Mucosa of stomach (tissue), 1 donor: Measurements from ENCODE around the gene DELE1.

Experiments used
- H3K27me3 ChIP-seq: one replicate; pipeline ENCODE4 v1.7.0; 2013; ENCODE audit warnings: mild to moderate bottlenecking, low read length; ENCODE audit not compliant: control insufficient read depth, insufficient read depth
- H3K36me3 ChIP-seq: one replicate; pipeline ENCODE4 v1.7.0; 2013; ENCODE audit warnings: low read length; ENCODE audit not compliant: control insufficient read depth, insufficient read depth
- H3K4me1 ChIP-seq: one replicate; pipeline ENCODE4 v1.7.0; 2013; ENCODE audit warnings: mild to moderate bottlenecking, low read length; ENCODE audit not compliant: control insufficient read depth, insufficient read depth
- H3K4me3 ChIP-seq: one replicate; pipeline ENCODE4 v1.7.0; 2013; ENCODE audit warnings: low read length
- H3K9ac ChIP-seq: one replicate; pipeline ENCODE4 v1.7.0; 2013; ENCODE audit warnings: mild to moderate bottlenecking, low read length, moderate library complexity
- H3K9me3 ChIP-seq: one replicate; pipeline ENCODE4 v1.7.0; 2013; ENCODE audit warnings: mild to moderate bottlenecking, low read length, moderate library complexity; ENCODE audit not compliant: control insufficient read depth
- donor health status: Pancreatic carcinoma.

The DELE1 gene

DNA sequence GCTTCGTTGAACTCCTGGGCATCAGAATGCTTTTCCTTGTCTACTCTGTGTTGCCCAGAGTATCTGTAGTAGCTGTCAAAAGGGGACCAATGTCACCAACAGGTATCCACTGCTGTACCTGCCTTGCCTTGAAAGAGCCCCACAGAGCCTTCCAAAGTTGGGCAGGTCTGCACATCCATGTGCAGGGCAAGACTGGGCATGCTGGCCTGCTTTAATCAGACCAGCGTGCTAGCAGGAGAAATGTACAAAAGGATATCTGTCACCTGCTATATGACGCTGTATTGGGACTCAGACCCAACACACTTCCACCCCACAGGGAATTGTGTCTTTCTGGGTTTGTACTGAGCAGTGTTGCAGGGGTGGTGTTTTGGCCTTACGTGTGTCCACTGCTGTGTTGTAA, 11.9 kb downstream of the DELE1 start:
- Histone ChIP-seq H3K9me3 (no peaks in the 10 kb centered on the region), H3K4me1 (no peaks in the 10 kb centered on the region), H3K36me3 (peaks cover 46% of the 10 kb centered on the region), H3K27me3 (no peaks in the 10 kb centered on the region), H3K4me3 (no peak overlapping the region), H3K9ac (no peak overlapping the region)

DNA sequence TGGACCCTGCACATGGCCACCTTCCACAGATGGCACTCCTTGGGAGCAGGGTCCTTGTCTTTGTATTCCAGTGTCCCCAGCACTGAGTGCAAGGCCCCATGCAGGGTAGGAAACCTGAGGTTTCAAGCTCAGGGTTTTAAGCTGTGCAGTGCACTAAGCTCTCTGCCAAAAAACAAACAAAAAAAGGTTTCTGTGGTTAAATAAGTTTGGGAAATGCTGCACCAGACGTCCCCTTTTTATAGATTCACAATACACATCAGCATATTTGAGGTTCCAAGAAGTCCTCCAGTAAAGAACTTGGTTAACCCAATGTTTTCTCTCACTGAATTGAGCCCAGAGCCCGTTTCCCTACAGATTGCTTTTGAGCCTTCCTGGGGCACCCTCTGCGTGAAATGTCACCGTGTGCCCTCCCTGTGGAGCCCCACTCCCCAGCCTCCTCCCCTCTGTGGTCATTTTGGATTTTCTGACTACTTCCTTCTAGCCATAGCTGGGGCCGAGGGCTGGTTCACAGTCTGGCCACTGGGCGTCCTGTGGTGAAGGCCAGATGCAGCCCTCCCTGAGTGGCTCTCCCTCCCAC, 17.1 kb downstream of the DELE1 start:
- Histone ChIP-seq H3K9ac (no peak overlapping the region), H3K4me3 (no peak overlapping the region), H3K27me3 (peaks cover 5% of the 10 kb centered on the region), H3K9me3 (no peaks in the 10 kb centered on the region), H3K36me3 (peaks cover 22% of the 10 kb centered on the region), H3K4me1 (no peaks in the 10 kb centered on the region)

DNA sequence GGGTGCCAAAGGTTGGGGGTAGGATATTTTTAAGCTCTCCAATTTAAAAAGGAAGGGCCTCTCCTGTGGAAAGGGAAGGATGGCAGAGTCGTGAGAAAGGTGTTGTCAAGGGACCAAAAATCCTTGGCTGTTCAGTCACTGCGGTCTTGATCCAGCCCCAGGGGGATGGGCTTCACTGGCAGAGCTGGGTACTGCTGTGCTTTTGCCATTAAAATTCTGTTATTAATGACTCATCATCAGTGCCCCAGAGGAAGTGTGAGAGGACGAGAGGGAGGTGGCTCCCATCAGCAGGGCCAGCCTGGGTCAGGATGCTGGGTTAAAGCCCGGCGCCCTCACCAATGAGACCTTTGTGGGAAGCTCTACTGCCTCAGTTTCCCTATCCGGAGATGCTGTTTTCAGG, 17.6 kb downstream of the DELE1 start:
- H3K36me3 ChIP-seq: peaks cover 22% of the 10 kb centered on the region
- no peak overlapping the region for H3K4me3 ChIP-seq
- H3K9ac ChIP-seq: no peak overlapping the region
- peaks cover 2% of the 10 kb centered on the region for H3K4me1 ChIP-seq
- no peaks in the 10 kb centered on the region for H3K9me3 ChIP-seq
- peaks cover 5% of the 10 kb centered on the region for H3K27me3 ChIP-seq

DNA sequence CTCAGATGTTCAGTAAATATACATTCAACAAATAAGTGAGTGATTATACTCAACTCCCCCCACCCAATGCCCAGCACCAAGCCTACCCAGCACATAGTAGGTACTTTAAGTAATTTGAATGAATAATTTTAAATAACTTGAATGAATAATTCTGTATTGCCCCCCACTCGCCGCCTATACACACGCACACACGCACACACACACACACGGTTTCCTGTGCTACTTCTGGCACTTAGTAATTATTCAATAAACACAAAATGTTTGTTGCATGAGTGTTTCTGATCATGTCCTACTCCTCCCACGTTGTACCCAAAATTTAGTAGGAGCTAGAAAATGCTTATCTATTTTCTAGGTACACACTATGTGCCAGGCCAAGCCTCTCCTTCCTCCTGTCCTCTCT, 18.1 kb downstream of the DELE1 start:
- Histone ChIP-seq H3K4me3 (no peak overlapping the region), H3K9me3 (no peaks in the 10 kb centered on the region), H3K27me3 (peaks cover 5% of the 10 kb centered on the region), H3K9ac (no peak overlapping the region), H3K4me1 (peaks cover 6% of the 10 kb centered on the region), H3K36me3 (peaks cover 19% of the 10 kb centered on the region)

DNA sequence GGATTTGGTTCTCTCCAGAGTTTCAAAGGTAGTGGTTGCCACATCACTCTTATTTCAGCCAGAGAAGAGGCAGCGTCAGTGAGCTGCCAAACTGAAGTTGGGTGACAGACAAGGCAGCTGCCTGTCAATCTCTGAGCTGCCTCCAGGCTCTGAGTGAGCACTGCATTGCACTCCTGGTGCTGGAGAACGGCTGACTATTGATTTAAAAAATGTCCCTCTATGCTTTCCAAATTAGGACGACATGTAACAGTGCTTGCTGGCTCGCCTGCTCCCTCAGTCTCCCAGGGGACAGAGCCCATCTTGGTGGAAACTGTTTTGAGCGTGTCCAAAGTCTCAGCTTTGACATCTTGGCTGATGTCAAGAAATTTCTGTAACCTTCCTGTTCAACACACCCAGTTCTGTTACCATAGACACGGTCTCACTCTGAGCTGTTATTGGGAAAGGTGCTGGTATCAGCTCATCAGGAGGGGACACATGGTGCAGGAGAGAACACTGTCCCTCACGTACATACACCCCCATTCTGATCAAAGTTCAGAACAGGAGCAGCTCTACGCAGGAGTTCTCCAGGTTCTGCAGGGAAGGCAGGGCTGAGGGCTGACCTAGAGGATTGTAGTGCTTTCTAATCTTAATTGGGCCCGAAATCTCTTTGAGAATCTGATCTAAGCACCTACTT, 18.6 kb downstream of the DELE1 start:
- Histone ChIP-seq H3K9me3 (no peaks in the 10 kb centered on the region), H3K9ac (no peak overlapping the region), H3K4me3 (no peak overlapping the region), H3K27me3 (peaks cover 5% of the 10 kb centered on the region), H3K36me3 (peaks cover 14% of the 10 kb centered on the region), H3K4me1 (peaks cover 12% of the 10 kb centered on the region)

DNA sequence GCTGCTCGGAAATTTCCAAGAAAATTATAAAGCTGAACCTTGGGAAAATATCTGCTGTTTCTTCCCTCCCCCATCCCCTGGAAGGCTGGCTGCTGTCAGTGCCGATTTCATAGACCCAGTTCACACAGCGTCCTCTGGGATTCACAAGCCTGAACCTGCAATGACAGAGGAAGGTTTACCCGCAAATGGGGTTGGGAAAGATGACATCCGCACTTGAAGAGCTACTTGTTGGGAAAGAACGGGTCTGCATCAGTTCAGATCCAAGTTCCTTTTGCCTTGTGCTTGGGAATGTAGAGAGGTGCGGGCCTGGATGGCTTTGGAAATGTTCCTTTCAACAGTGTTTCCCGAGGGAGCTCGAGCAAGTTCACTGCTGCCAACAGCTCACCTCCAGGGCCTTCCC, 20.4 kb downstream of the DELE1 start:
- Histone ChIP-seq H3K9me3 (no peaks in the 10 kb centered on the region), H3K4me3 (no peak overlapping the region), H3K4me1 (peaks cover 16% of the 10 kb centered on the region), H3K36me3 (peaks cover 4% of the 10 kb centered on the region), H3K9ac (no peak overlapping the region), H3K27me3 (peaks cover 5% of the 10 kb centered on the region)

DNA sequence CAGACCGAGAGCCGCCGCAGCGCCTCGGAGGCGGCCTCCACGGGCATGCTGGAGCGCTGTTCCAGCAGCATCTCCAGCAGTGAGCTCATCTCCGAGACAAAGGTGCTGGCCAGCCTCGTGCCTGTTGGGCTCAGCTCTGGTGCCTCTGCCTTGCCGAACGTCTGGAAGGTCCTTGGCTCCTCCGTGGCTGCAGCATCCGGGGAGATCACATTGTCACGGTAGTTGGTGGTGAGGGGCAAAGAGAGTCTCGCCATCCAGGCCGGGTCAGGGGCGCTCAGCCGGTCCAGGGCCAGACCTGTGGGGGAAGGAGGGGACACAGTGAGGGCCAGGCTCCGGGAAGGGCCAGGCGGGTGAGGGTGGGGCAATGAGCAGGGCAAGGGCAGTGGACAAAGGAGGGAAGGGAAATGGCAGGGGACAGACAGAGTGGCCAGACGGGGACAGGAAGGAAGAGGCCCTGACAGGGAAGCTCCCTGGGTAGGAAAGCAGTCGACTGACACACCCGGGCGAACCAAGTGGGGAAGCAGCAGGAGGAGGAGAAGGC, 21.9 kb downstream of the DELE1 start:
- H3K27me3 ChIP-seq: peaks cover 5% of the 10 kb centered on the region
- no peaks in the 10 kb centered on the region for H3K36me3 ChIP-seq
- no peaks in the 10 kb centered on the region for H3K9me3 ChIP-seq
- H3K9ac ChIP-seq: no peak overlapping the region
- H3K4me3 ChIP-seq: no peak overlapping the region
- peaks cover 16% of the 10 kb centered on the region for H3K4me1 ChIP-seq

DNA sequence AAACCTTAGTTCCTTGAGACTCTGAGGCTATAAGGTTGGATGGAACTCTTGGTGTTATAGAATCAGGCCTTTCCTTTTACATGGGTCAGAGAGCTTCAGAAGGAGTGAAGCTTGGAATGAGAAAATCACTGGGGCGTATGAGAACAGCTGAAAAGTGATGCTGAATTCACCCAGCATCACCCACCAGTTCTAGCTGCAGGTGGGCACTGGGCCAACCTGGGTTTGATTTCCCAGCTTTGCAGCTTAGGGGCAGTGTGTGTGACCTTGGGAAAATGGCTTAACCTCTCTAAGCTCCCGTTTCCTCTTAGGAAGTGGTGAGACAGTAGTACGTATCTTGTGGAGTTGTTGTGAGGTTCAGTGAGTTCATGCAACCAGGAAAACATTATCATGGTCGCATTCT, 23.6 kb downstream of the DELE1 start:
- Histone ChIP-seq H3K9me3 (no peaks in the 10 kb centered on the region), H3K4me3 (no peak overlapping the region), H3K27me3 (peaks cover 5% of the 10 kb centered on the region), H3K9ac (no peak overlapping the region), H3K36me3 (no peaks in the 10 kb centered on the region), H3K4me1 (peaks cover 16% of the 10 kb centered on the region)

DNA sequence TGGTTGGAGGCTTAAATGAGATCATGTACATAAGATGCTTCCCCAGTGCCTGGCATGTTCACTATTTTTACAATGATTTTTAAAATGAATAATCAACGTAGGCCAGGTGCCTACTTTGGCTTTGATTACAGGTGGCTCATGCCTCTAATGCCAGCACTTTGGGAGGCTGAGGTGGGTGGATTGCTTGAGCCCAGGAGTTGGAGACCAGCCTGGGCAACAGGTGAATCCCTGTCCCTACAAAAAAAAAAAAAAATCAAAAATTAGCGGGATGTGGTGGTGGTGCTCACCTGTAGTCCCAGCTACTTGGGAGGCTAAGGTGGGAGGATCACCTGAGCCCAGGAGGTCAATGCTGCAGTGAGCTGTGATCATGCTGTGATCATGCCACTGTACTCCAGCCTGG, 25.1 kb downstream of the DELE1 start:
- Histone ChIP-seq H3K9me3 (no peaks in the 10 kb centered on the region), H3K9ac (no peak overlapping the region), H3K27me3 (peaks cover 5% of the 10 kb centered on the region), H3K4me1 (peaks cover 16% of the 10 kb centered on the region), H3K36me3 (no peaks in the 10 kb centered on the region), H3K4me3 (no peak overlapping the region)

DNA sequence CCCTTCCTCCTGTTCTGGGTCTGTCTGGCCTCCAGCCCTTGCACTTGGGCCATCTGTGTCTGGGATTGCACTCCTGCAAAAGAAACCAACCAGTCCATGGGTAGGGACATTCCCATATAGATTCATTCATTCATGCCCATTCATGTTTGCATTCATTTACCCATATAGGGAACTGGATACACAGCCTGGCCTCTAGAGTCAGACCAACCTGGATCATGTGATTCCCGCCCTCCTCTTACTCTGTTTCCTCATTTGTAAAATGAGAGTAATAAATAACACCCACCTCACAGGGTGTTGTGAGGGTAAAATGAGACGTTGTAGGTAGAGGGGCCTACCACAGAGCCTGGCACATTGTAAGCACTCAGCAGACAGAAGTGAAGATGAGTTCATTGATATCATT, 25.8 kb downstream of the DELE1 start:
- Histone ChIP-seq H3K9ac (no peak overlapping the region), H3K4me1 (peaks cover 16% of the 10 kb centered on the region), H3K9me3 (no peaks in the 10 kb centered on the region), H3K4me3 (no peak overlapping the region), H3K36me3 (no peaks in the 10 kb centered on the region), H3K27me3 (peaks cover 5% of the 10 kb centered on the region)

DNA sequence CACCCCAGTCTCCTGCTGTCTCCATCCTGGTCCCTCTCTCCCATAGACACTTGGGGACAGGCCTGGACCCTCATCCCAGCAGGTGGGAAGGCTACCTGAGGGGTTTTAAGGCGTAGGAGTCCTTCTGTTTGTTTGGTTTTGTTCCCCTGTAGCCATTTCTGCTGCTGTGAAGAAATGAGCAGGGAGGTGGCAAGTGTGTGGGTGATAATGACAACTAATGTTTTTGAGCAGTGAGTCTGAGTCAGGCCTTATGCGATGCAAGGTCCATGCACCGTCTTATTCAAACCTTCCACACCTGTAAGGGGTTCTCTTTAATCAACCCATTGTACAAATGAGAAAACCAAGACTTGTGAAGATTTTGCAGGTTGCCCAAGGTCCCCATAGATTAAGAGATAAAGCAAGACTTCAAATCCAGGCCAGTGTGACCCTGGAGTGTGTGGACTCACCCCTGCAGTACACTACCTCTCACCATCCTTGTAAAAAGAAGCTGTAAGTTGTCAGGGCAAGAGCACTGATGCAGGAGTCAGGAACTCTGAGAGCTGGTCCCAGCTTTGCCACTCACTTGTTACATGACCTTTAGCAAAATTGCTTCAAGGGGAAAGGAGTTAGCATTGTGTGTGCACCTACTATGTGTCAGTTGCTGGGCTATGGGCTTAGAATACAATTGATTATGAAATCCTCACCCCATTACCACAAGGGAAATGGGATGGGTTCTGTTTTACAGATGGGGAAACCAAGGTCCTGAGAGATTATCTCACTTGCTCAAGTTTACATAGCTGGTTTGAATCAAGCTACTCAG, 26.7 kb downstream of the DELE1 start:
- Histone ChIP-seq H3K9me3 (no peaks in the 10 kb centered on the region), H3K36me3 (no peaks in the 10 kb centered on the region), H3K4me3 (no peak overlapping the region), H3K9ac (no peak overlapping the region), H3K4me1 (peaks cover 16% of the 10 kb centered on the region), H3K27me3 (peaks cover 2% of the 10 kb centered on the region)

DNA sequence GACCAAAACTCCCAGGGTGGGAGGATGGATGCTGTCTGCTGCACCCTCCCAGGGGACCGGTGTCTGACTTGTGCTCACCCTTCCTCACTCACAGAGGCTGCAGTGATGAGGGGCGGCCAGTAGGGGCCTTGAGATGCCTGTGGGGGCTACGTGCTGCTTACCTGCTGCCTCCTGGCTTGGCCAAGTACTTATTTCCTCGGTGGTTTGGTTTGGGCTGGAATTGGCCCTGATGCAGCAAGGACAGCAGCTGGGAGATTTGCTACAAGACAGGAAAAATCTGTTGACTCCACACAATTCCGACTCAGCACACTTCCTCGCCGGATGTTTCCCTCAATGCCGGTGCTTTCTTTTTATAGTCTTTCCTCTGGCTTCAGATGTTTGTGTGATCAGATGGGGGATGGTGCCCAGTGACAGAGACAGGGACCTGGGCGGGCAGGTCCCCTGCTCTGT, 27.7 kb downstream of the DELE1 start:
- Histone ChIP-seq H3K9me3 (no peaks in the 10 kb centered on the region), H3K4me1 (peaks cover 14% of the 10 kb centered on the region), H3K9ac (no peak overlapping the region), H3K36me3 (no peaks in the 10 kb centered on the region), H3K4me3 (no peak overlapping the region), H3K27me3 (no peaks in the 10 kb centered on the region)
